C4-2B (cell line): ENCODE results near the gene SMIM38.

Experiments
- CTCF ChIP-seq: fragments of 450-650 bp; conservative IDR thresholded peaks from 2 replicates; pipeline ENCODE4 v1.5.1; 2017; ENCODE audit warnings: mild to moderate bottlenecking
- ZFX ChIP-seq: fragments of 450-650 bp; IDR thresholded peaks from 2 replicates; pipeline ENCODE4 v1.6.1; 2017

GRCh38 chr11:69166218-69167115 lies 10.7 kb downstream of the SMIM38 start:
- TF ChIP-seq CTCF = no peak
- TF ChIP-seq ZFX = no peak
